Measurements from ENCODE around the gene GPRIN3.

The GPRIN3 gene

GRCh38 chr4:89303177-89303576 is 4.4 kb downstream of the GPRIN3 start:
- no peaks in the 10 kb centered on the region for H3K9me3 Mint-ChIP-seq
- H3K27me3 Mint-ChIP-seq, result no peaks in the 10 kb centered on the region
- H3K4me3 Mint-ChIP-seq, result peak overlapping the region; percentile 77
- H3K27ac Mint-ChIP-seq, result peak overlapping the region; percentile 93
- H3K4me1 Mint-ChIP-seq, result peaks cover 87% of the 10 kb centered on the region
- H3K36me3 Mint-ChIP-seq, result no peaks in the 10 kb centered on the region

GRCh38 chr4:89301902-89302301 is 5.7 kb downstream of the GPRIN3 start:
- peaks cover 2% of the 10 kb centered on the region for H3K36me3 Mint-ChIP-seq
- peak overlapping the region; percentile 98 for H3K27ac Mint-ChIP-seq
- H3K4me1 Mint-ChIP-seq, result peaks cover 96% of the 10 kb centered on the region
- no peak overlapping the region for H3K4me3 Mint-ChIP-seq
- no peaks in the 10 kb centered on the region for H3K9me3 Mint-ChIP-seq
- no peaks in the 10 kb centered on the region for H3K27me3 Mint-ChIP-seq

GRCh38 chr4:89301003-89301402 is 6.6 kb downstream of the GPRIN3 start:
- H3K9me3 Mint-ChIP-seq, result no peaks in the 10 kb centered on the region
- no peaks in the 10 kb centered on the region for H3K27me3 Mint-ChIP-seq
- peak overlapping the region; percentile 75 for H3K4me3 Mint-ChIP-seq
- H3K36me3 Mint-ChIP-seq, result peaks cover 2% of the 10 kb centered on the region
- H3K27ac Mint-ChIP-seq, result peak overlapping the region; percentile 98
- peaks cover 96% of the 10 kb centered on the region for H3K4me1 Mint-ChIP-seq

- Mint-ChIP-seq H3K27me3 (no peaks in the 10 kb centered on the region), H3K4me1 (peaks cover 93% of the 10 kb centered on the region), H3K4me3 (peak overlapping the region; percentile 49), H3K9me3 (no peaks in the 10 kb centered on the region), H3K27ac (peak overlapping the region; percentile 79), H3K36me3 (peaks cover 2% of the 10 kb centered on the region)
Measured at GRCh38 chr4:89300499-89300898, 7.1 kb downstream of the GPRIN3 start.

GRCh38 chr4:89300060-89300459 is 7.5 kb downstream of the GPRIN3 start:
- peak overlapping the region; percentile 79 for H3K27ac Mint-ChIP-seq

GRCh38 chr4:89299153-89299791 is 8.3 kb downstream of the GPRIN3 start:
- H3K36me3 Mint-ChIP-seq, result peaks cover 4% of the 10 kb centered on the region
- H3K27ac Mint-ChIP-seq, result peak overlapping the region; percentile 97
- peaks cover 93% of the 10 kb centered on the region for H3K4me1 Mint-ChIP-seq
- no peaks in the 10 kb centered on the region for H3K9me3 Mint-ChIP-seq
- no peaks in the 10 kb centered on the region for H3K27me3 Mint-ChIP-seq
- H3K4me3 Mint-ChIP-seq, result peak overlapping the region; percentile 86

More at GRCh38 chr4:89300060-89300459, 7.5 kb downstream of the GPRIN3 start:
- Mint-ChIP-seq H3K4me3 (peak overlapping the region; percentile 49), H3K27me3 (no peaks in the 10 kb centered on the region), H3K9me3 (no peaks in the 10 kb centered on the region), H3K36me3 (peaks cover 4% of the 10 kb centered on the region), H3K4me1 (peaks cover 93% of the 10 kb centered on the region)

GRCh38 chr4:89298788-89299152 is 8.8 kb downstream of the GPRIN3 start:
- Mint-ChIP-seq H3K27me3 (no peaks in the 10 kb centered on the region), H3K4me3 (peak overlapping the region; percentile 86), H3K4me1 (peaks cover 93% of the 10 kb centered on the region), H3K36me3 (peaks cover 4% of the 10 kb centered on the region), H3K9me3 (no peaks in the 10 kb centered on the region), H3K27ac (peak overlapping the region; percentile 97)

- Mint-ChIP-seq H3K9me3 (no peaks in the 10 kb centered on the region), H3K27ac (peak overlapping the region; percentile 94), H3K4me3 (peak overlapping the region; percentile 87), H3K36me3 (peaks cover 4% of the 10 kb centered on the region), H3K4me1 (peaks cover 93% of the 10 kb centered on the region), H3K27me3 (no peaks in the 10 kb centered on the region)
Measured at GRCh38 chr4:89298155-89298554, 9.4 kb downstream of the GPRIN3 start.

GRCh38 chr4:89296896-89297295 is 10.7 kb downstream of the GPRIN3 start:
- Mint-ChIP-seq H3K4me3 (peak overlapping the region; percentile 63), H3K36me3 (peaks cover 4% of the 10 kb centered on the region), H3K4me1 (peaks cover 91% of the 10 kb centered on the region), H3K27me3 (no peaks in the 10 kb centered on the region), H3K27ac (peak overlapping the region; percentile 95), H3K9me3 (no peaks in the 10 kb centered on the region)

- peaks cover 91% of the 10 kb centered on the region for H3K4me1 Mint-ChIP-seq
- H3K9me3 Mint-ChIP-seq, result no peaks in the 10 kb centered on the region
Measured at GRCh38 chr4:89296399-89296798, 11.2 kb downstream of the GPRIN3 start.

GRCh38 chr4:89295415-89295927 is 12.1 kb downstream of the GPRIN3 start:
- peaks cover 4% of the 10 kb centered on the region for H3K36me3 Mint-ChIP-seq
- no peaks in the 10 kb centered on the region for H3K9me3 Mint-ChIP-seq
- no peaks in the 10 kb centered on the region for H3K27me3 Mint-ChIP-seq
- peak overlapping the region; percentile 97 for H3K27ac Mint-ChIP-seq
- peak overlapping the region; percentile 81 for H3K4me3 Mint-ChIP-seq
- H3K4me1 Mint-ChIP-seq, result peaks cover 91% of the 10 kb centered on the region

More at GRCh38 chr4:89296399-89296798, 11.2 kb downstream of the GPRIN3 start:
- Mint-ChIP-seq H3K4me3 (peak overlapping the region; percentile 19), H3K27me3 (no peaks in the 10 kb centered on the region), H3K36me3 (peaks cover 4% of the 10 kb centered on the region), H3K27ac (peak overlapping the region; percentile 95)

- Mint-ChIP-seq H3K4me3 (peak overlapping the region; percentile 81), H3K27me3 (no peaks in the 10 kb centered on the region), H3K27ac (peak overlapping the region; percentile 97), H3K9me3 (no peaks in the 10 kb centered on the region), H3K36me3 (peaks cover 4% of the 10 kb centered on the region), H3K4me1 (peaks cover 92% of the 10 kb centered on the region)
Measured at GRCh38 chr4:89294573-89295269, 12.9 kb downstream of the GPRIN3 start.

- Mint-ChIP-seq H3K27me3 (no peaks in the 10 kb centered on the region), H3K9me3 (no peaks in the 10 kb centered on the region), H3K27ac (peak overlapping the region; percentile 86), H3K4me3 (peak overlapping the region; percentile 75), H3K4me1 (peaks cover 95% of the 10 kb centered on the region), H3K36me3 (peaks cover 4% of the 10 kb centered on the region)
Measured at GRCh38 chr4:89293299-89293698, 14.3 kb downstream of the GPRIN3 start.

GRCh38 chr4:89290727-89291516 is 16.7 kb downstream of the GPRIN3 start:
- peak overlapping the region; percentile 43 for H3K4me3 Mint-ChIP-seq
- peaks cover 2% of the 10 kb centered on the region for H3K36me3 Mint-ChIP-seq
- H3K9me3 Mint-ChIP-seq, result no peaks in the 10 kb centered on the region
- peak overlapping the region; percentile 64 for H3K27ac Mint-ChIP-seq
- peaks cover 93% of the 10 kb centered on the region for H3K4me1 Mint-ChIP-seq
- H3K27me3 Mint-ChIP-seq, result no peaks in the 10 kb centered on the region

GRCh38 chr4:89289312-89289711 is 18.3 kb downstream of the GPRIN3 start:
- peaks cover 94% of the 10 kb centered on the region for H3K4me1 Mint-ChIP-seq
- peak overlapping the region; percentile 83 for H3K27ac Mint-ChIP-seq
- H3K9me3 Mint-ChIP-seq, result no peaks in the 10 kb centered on the region
- no peaks in the 10 kb centered on the region for H3K27me3 Mint-ChIP-seq
- no peaks in the 10 kb centered on the region for H3K36me3 Mint-ChIP-seq
- peak overlapping the region; percentile 54 for H3K4me3 Mint-ChIP-seq

Measured in activated naive CD4-positive, alpha-beta T cell treated with anti-CD3 and anti-CD28 coated beads, Interleukin-2, amount 50 U/mL, for 24 hours (primary cell).